Hematopoietic multipotent progenitor cell treated with erythropoietin and hydrocortisone succinate and interleukin-3 and kit ligand, for 8 days (in vitro differentiated cells): ENCODE measurements around the gene LRG1.

Experiments
- DNase-seq: peaks from one replicate; pipeline ENCODE4 v3.0.0-alpha.2; 2015

Gene LRG1

DNA sequence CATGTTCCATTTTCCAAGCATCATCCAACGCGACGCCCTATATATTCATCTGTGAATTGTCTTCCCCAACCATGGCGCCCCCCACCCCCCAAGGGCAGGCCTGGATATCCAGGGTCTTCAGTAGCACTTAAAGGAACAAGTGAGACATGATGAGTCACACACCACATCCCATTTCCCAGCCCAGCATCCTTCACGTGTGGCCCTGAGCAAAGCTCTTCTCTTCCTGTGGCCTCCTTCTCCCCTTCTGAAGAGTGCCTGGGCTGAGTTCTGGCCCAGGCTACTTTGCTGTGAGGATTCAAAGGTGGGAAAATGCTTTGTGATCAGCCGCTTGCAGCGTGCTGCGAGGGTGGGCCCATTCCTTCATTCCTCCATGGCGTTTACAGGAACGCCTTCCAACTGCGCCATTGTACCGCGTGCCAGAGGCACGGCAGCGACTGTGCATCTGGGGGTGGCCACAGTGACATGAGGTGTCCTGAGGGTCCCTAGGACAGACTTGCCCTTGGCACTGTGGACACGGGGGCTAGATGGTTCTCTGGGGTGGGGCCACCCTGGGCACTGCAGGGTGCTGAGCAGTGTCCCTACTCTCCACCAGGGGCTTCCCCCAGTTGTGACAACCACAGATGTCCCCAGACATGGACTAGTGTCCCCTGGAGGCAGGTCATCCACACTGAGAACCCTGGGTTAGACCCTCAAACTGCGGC lies 33.2 kb downstream of the LRG1 start:
- DNase-seq, result no peak

- DNase-seq, result no peak
Measured at GRCh38 chr19:4505570-4506448, 34.0 kb downstream of the LRG1 start.

DNA sequence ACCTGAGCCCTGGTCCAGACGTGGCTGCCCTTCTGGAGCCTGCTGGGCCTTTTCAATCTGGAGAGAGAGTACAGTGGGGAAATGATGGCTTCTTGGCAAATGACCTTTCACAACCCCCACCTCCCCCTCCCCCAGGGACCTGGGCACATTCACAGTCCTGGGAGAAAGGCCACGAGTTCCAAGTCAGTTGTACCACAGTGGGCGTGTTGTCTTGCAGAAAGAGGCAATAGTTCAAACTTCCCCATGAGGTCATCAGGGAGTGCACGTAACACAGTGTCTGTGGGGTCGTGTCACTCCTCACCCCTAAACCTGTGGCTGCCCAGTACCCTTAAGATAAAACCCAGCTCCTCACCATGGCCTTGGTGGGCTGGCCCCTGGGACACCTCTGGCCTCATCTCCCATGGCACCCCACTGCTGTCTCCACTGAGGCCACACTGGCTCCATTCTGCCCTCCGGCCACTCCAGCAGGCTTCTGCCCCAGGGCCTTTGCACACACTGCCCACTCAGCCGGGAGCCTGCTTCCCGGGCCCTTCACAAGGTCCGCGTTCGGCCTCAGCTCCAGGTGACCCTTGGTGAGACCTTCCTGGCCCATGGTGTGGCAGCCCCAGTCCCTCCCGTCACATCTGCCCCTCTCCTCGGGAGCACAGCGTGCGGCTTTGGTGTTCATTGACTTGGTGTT lies 34.8 kb downstream of the LRG1 start:
- DNase-seq, result no peak

DNA sequence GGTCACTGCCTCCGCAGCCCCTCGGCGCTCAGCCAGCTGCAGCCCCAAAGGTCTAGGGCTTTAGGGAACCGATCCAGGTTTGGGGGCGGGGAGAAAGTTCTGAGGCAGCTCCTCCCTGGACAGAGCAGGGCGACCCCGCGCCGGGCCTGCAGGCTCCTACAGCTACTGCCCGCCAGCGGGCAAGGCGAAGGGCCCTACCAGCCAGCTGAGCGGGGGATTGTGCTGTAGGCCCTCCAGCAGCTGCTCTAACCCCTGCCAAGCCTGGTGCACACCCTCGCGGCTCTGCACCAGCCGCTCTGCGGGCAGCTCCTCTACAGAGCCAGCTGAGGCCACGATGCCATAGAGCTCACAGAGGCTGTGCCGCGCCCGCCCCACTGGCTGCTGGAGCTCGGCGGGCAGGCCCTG lies 35.5 kb downstream of the LRG1 start:
- DNase-seq, result no peak

DNA sequence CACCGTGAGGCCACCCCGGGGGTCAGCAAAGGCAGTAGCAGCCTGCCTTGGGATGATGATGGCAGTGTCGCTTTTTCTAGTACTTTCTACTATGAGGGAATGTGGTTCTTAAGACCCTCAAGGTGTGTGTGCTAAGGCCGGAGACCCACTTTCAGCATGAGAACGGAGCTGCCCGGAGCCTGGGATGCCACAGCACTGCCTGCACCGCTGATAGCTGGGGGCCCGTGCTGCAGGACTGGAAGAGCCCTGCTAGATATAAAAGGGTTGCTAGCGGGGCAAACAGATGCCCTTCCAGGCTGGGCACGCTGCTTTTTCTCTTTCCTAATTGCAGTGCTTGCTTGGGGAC lies 36.0 kb downstream of the LRG1 start:
- no peak for DNase-seq

DNA sequence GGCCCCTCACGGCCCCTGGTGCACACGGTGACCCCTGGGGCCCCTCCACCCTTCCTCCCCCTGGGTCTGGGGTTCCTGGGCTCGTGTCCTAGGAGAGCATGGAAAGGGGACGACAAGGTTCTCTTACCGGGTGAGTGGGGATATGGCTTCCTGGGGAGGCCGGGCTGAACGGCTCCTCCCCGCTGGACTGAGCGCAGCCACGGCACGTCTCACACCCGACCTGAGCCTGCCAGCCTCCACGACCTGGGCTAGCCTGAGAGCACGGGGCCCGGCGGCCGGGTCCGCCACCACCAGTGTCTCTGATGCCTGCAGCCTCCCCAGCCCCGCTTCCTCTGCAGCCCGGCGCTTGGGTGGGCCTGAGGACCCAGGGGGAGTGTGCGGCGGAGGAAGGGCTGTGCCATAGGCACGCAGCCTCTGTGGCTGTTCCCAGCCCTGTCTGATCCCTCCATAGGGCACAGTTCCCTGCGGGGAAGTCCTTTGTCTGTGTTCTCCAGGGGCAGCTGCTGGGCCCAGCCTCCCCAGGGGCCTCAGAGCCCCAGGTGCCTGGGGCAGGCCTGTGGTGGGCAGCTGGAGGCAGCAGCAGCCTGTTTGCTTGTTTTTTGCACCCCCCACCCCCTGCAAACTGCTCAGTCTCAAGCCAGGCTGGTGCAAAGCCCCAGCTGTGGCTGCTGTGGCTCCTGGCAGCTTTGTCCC lies 36.6 kb downstream of the LRG1 start:
- no peak for DNase-seq

- no peak for DNase-seq
Measured at GRCh38 chr19:4502282-4503131, 37.3 kb downstream of the LRG1 start.

DNA sequence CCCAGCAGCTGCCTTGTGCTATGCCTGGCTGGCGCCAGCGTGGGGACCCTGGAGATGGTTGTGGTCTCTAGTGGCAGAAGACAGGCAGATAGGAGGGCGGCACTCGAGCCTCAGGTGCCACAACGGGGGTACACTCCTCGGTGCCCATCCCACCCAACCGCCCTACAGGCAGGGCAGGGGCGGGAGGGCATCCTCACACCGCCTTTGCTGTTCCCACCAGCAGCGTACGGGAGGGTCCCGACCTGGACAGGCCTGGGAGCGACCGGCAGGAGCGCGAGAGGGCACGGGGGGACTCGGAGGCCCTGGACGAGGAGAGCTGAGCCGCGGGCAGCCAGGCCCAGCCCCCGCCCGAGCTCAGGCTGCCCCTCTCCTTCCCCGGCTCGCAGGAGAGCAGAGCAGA lies 38.1 kb downstream of the LRG1 start:
- DNase-seq, result no peak

DNA sequence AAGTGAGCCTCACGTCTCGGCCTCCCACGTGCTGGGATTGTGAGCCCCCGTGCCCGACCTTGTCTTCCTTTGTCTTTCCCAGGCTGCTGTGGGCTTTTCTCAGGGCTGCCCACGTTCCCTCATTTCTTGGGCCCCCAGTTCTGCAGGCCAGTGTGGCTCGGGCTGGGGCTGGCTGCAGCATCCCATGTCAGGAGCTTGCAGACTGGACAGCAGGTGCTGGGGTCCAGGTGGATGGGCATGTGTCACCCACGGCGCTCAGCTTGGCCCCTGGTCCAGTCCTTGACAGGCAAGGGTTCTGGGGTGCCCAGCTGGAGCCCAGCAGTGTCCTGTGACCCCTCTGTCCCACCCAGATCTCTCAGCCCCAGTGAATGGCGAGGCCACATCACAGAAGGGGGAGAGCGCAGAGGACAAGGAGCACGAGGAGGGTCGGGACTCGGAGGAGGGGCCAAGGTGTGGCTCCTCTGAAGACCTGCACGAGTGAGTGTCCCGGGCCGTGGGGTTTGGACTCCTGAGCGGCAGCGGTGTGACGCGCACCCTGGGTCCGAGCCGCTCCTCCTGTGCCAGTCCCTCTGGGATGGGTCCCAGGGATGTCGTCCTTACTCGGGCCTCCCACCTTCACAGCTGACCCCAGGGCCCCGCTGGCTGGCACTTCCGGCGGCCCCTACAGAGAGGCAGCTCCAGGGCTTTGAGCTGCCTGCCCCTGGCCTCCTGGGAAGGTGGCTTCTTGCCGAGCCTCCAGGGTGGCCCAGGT lies 38.8 kb downstream of the LRG1 start:
- no peak for DNase-seq

GRCh38 chr19:4499855-4500254 lies 40.0 kb downstream of the LRG1 start:
- no peak for DNase-seq

DNA sequence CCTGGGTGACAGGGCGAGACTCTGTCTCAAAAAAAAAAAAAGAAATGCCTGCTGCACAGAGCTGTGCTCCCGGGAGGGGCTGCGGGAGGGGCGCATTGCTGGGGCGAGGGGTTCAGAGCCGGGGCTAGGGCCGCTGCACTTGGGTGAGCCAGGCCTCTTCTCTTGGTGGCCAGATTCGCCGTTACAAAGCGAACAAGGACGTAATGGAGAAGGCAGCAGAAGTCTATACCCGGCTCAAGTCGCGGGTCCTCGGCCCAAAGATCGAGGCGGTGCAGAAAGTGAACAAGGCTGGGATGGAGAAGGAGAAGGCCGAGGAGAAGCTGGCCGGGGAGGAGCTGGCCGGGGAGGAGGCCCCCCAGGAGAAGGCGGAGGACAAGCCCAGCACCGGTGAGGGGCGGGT lies 40.5 kb downstream of the LRG1 start:
- no peak for DNase-seq

GRCh38 chr19:4498694-4499093 lies 41.1 kb downstream of the LRG1 start:
- no peak for DNase-seq

DNA sequence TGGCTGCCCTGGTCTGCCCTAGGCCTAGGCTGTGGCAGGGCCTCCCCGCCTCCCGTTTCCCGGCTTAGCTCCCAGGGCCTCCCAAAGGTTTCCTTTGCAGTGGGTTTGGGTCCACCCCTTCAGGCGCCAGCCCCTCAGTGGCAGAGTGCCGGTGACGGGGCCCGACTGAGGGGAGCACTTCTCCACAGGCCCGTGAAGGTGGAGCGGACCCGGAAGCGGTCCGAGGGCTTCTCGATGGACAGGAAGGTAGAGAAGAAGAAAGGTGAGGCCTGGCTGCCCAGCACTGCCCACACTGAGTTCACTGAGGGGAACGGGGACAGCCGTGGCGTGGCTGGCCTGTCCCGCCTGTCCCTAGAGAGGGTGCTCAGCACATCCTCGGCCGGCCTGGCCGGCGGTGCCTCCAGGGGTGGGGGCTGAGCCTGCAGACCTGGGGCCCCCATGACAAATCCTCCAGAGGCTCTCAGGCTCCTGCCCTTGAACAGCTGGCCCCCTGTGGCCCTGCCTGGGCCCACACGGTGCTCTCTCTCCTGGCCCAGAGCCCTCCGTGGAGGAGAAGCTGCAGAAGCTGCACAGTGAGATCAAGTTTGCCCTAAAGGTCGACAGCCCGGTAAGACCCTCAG lies 42.0 kb downstream of the LRG1 start:
- no peak for DNase-seq

GRCh38 chr19:4496304-4496703 lies 43.5 kb downstream of the LRG1 start:
- no peak for DNase-seq

DNA sequence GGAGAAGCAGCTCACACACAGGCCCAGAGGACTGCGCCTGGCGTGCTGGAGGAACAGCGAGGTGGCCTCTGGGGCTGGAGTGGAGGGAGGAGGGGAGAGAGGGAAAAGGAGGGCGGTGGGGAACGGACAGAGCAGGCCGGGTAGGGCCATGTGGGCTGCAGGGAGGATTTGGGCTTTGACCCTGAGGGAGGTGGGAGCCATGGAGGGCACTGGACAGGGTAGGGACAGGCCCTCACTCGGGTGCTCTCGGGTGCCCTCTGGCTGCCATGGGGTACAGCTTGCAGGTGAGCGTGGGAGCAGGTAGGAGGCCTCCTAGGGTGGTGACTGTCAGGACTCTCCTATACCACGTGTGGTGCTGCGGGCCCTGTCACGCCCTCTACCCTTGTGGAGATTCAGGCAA lies 44.4 kb downstream of the LRG1 start:
- no peak for DNase-seq

- DNase-seq, result no peak
Measured at GRCh38 chr19:4494691-4495064, 45.2 kb downstream of the LRG1 start.

DNA sequence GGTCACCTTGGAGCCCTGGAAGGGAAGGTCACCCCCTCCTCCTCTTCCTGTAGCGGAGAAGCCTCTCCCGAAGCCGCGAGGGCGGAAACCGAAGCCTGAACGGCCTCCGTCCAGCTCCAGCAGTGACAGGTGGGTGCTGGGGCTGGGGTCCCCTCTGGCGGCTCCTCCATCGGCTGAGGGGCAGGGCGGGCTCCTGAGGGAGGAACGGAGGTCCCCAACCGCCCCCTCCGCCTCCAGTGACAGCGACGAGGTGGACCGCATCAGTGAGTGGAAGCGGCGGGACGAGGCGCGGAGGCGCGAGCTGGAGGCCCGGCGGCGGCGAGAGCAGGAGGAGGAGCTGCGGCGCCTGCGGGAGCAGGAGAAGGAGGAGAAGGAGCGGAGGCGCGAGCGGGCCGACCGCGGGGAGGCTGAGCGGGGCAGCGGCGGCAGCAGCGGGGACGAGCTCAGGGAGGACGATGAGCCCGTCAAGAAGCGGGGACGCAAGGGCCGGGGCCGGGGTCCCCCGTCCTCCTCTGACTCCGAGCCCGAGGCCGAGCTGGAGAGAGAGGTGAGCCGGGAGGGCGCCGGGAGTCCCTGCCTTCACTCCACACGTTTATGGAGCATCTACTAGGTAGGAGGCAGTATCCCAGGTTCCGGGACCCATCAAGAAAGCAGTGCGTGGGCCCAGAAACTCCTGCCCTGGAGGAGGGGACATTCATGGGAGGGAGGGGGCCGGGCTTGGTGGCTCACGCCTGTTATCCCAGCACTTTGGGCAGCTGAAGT lies 45.7 kb downstream of the LRG1 start:
- DNase-seq, result no peak

DNA sequence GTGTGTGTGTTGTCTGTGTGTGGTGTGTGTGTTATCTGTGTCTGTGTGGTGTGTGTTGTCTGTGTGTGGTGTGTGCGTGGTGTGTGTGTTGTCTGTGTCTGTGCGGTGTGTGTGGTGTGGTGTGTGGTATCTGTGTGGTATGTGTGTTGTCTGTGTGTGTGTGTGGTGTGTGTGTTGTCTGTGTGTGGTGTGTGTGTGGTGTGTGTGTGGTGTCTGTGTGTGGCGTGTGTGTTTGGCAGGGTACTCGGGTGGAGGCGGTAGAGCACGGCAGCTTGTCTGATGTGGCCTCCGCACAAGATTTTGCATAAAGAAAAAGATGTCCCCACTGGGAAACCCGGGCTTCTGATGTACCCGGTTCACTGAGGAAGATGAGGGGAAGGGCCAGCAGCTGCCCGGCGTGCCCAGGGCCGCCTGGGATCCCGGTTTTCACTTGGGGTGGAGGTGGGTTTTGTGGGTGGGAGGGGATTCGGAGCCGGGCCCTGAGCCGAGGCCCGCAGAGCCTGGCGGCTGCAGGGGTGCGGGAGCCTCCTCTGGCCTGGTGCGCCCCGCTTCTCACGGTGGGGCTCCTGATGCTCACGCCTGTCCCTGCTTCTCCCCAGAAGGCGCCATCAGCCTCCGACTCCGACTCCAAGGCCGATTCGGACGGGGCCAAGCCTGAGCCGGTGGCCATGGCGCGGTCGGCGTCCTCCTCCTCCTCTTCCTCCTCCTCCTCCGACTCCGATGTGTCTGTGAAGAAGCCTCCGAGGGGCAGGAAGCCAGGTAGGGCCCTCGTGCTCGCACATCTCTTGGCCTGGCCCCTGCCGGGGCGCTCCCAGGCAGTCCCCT lies 46.5 kb downstream of the LRG1 start:
- no peak for DNase-seq

DNA sequence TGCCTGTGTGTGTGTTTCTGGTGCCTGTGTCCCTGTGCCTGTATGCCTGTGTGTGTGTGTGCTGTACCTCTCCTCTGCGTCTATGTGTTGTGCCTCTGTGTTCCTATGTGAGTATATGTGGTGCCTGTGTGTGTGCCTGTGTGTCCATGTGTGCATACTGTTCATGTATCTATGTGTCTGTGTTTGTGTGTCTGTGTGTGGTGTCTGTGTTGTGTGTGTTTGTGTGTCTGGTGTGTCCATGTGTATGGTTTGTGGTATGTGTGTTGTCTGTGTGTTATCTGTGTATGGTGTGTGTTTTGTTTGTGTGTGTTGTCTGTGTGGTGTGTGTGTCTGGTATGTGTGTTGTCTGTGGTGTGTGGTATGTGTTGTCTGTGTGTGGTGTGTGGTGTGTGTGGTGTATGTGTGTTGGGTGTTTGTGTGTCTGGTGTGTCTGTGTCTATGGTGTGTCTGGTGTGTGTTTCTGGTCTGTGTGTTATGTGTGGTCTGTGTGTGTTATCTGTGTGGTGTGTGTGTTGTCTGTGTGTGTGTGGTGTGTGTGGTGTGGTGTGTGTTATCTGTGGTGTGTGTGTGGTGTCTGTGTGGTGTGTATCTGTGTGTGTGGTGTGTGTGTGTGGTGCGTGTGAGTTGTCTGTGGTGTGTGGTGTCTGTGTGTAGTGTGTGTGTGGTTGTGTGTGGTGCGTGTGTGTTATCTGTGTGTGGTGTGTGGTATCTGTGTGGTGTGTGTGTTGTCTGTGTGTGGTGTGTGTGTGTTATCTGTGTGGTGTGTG lies 47.3 kb downstream of the LRG1 start:
- DNase-seq, result no peak
